Measurements from ENCODE around the gene DPAGT1. TPM values are rescaled to one million over a fixed set of nuclear protein-coding genes. Genes with fewer than 3 reads are reported as not detected.
A peak's percentile ranks its signal among the peaks of the same experiment; 100 is the strongest.

Gene DPAGT1
- total and polyA plus RNA-seq, 2 of the 8 experiments (the other 6 are each of a cell fraction or from before 2014, with no cell fraction given), result 59.8 to 236 TPM

DNA sequence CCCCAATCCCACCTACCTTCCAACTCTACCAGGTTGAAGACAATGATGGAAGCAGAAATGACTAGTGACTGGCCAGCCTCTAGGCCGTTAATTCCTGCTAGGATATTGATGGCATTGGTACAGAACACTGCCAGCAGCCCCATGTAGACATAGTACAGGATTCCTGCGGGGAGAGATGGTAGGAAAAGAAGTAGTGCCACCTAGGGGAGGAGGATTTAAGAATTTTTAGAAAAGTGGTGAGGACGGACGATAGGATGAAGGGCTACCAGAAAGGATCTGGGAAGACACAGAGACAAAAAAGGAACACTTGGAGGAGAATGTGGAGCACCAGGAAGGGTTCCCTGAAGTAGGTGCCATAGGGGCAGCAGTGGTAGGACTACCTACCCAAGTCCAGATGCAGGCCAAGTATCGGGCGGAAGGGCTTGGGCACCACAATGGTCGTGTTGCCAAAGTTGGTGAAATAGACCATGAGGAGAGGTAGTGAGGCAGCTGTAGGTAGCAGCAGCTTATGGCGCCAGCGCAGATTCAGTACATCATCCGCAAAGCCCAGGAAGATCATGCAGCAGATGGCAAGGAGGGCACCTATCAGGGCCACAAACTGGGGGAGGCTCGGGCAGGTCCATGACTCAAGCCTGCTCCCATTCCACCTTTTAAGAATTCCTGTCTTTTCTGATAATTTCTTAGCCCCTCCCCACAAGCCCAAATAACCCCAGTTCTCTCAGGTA lies 1.2 kb downstream of the DPAGT1 start:
- no peak overlapping the region for H3K14ac ChIP-seq (ENCODE audit: insufficient read length)

More for the DNA sequence above, 1.2 kb downstream of the DPAGT1 start:
- H3K4me3 ChIP-seq (ENCODE audit: extremely low read depth in 1 of 4, insufficient read depth in 2 of 4, low read depth in 3 of 4, low read length in 4 of 4), result peak overlapping the region; percentile 66 to 97 (median 90)
- no peak overlapping the region for H2BK120ac ChIP-seq (replicated peaks; ENCODE audit: low read depth, low read length)
- H3K4ac ChIP-seq (replicated peaks; ENCODE audit: insufficient read length, low read depth, low read length), result peak overlapping the region; percentile 45
- no peak overlapping the region for H4K91ac ChIP-seq (replicated peaks; ENCODE audit: insufficient read length, low read length)
- peaks cover 7% of the 10 kb centered on the region for H3K79me1 ChIP-seq (ENCODE audit: low read depth, low read length)
- H3K27me3 ChIP-seq (replicated peaks in 1 of 4; ENCODE audit: control insufficient read depth in 3 of 4, extremely low read depth in 1 of 4, insufficient read depth in 3 of 4, low read length in 3 of 4), result no peaks in the 10 kb centered on the region
- peak overlapping the region; percentile 99 for H2AK5ac ChIP-seq (ENCODE audit: low read depth, low read length)
- H3K4me2 ChIP-seq (ENCODE audit: insufficient read depth in 1 of 2, low read depth in 2 of 2, low read length in 2 of 2), result peak overlapping the region; percentile 92 to 98
- H3K23ac ChIP-seq (ENCODE audit: insufficient read length), result no peak overlapping the region
- H4K5ac ChIP-seq (ENCODE audit: insufficient read length, low read depth, low read length), result no peak overlapping the region
- peaks cover 5 to 24% (median 16%) of the 10 kb centered on the region in 4 experiments; a peak in 6 of 8 replicates for H3K36me3 ChIP-seq (ENCODE audit: control insufficient read depth in 2 of 4, insufficient read depth in 4 of 4, low read length in 3 of 4)
- H3K18ac ChIP-seq (ENCODE audit: extremely low read depth, low read length), result 0 out of 2 replicates have a peak overlapping the region, but pooled peaks have one; percentile 43
- H2BK15ac ChIP-seq (ENCODE audit: low read length), result peak overlapping the region; percentile 95; the same call in 1 of the 2 replicates
- H4K20me1 ChIP-seq (replicated peaks in 1 of 2; ENCODE audit: control insufficient read depth in 1 of 2, insufficient read depth in 2 of 2, low read length in 2 of 2), result peaks cover 0 to 2% of the 10 kb centered on the region in 2 experiments
- peaks cover 0 to 12% of the 10 kb centered on the region in 2 experiments; a peak in 2 of 4 replicates for H3K79me2 ChIP-seq (ENCODE audit: control insufficient read depth in 1 of 2, insufficient read depth in 2 of 2, low read length in 2 of 2)
- no peaks in the 10 kb centered on the region for H3K9me3 ChIP-seq (ENCODE audit: insufficient read depth in 2 of 2, low read depth in 1 of 2, low read length in 1 of 2)
- CTCF ChIA-PET (ENCODE audit: partially characterized antibody), result interaction anchor here (0.7 to 2.8 kb wide), 12 partner anchors 9 to 309 kb away, joined by 3 to 11 read pairs (median 4); no protein-coding TSS in a partner anchor
- TF ChIP-seq, protein P1, sequence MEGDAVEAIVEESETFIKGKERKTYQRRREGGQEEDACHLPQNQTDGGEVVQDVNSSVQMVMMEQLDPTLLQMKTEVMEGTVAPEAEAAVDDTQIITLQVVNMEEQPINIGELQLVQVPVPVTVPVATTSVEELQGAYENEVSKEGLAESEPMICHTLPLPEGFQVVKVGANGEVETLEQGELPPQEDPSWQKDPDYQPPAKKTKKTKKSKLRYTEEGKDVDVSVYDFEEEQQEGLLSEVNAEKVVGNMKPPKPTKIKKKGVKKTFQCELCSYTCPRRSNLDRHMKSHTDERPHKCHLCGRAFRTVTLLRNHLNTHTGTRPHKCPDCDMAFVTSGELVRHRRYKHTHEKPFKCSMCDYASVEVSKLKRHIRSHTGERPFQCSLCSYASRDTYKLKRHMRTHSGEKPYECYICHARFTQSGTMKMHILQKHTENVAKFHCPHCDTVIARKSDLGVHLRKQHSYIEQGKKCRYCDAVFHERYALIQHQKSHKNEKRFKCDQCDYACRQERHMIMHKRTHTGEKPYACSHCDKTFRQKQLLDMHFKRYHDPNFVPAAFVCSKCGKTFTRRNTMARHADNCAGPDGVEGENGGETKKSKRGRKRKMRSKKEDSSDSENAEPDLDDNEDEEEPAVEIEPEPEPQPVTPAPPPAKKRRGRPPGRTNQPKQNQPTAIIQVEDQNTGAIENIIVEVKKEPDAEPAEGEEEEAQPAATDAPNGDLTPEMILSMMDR (IDR thresholded peaks at IDR 0.05; ENCODE audit: control extremely low read depth in 1 of 3, insufficient read depth in 1 of 3, low read depth in 1 of 3, low read length in 3 of 3), result peak in 2 of 3 experiments; percentile 36 to 50; a peak in 3 of 4 replicates
- peak; percentile 41 to 47; a peak in 2 of 4 replicates for TF ChIP-seq RAD21 (IDR thresholded peaks at IDR 0.05 in 1 of 2, conservative IDR thresholded peaks at IDR 0.05 in 1 of 2; ENCODE audit: low read depth in 2 of 2, low read length in 2 of 2)
- TF ChIP-seq EP300 (IDR thresholded peaks at IDR 0.05; ENCODE audit: borderline replicate concordance in 1 of 2, low read depth in 2 of 2, low read length in 2 of 2), result no peak
- H2BK5ac ChIP-seq (ENCODE audit: low read depth, low read length), result peak overlapping the region; percentile 78
- DNase-seq (ENCODE audit: low read depth in 1 of 2, low spot score in 2 of 2) (no peak), FAIRE-seq (no peak)
- H3K9ac ChIP-seq (replicated peaks in 1 of 4; ENCODE audit: extremely low read depth in 1 of 4, low read depth in 3 of 4, low read length in 3 of 4), result peak overlapping the region in 3 of 4 experiments; percentile 25 to 92 (median 90); a peak in 5 of 7 replicates
- 53% methylated on average over 11 of the region's 11 CpGs; no CpG with 5 or more reads in 1 of the 2 experiments for WGBS, 2 experiments (ENCODE audit: extremely low coverage in 1 of 2, insufficient coverage in 1 of 2, insufficient read length in 1 of 2, insufficient replicate concordance in 2 of 2, low coverage in 1 of 2, low lambda C conversion rate in 2 of 2, missing lambda C conversion rate in 1 of 2)
- no peak overlapping the region; the same call in 1 of the 2 replicates for H4K8ac ChIP-seq (ENCODE audit: extremely low read depth, insufficient read depth, low read length)
- no peak overlapping the region for H3K27ac ChIP-seq (ENCODE audit: low read depth, low read length)
- peaks cover 17% of the 10 kb centered on the region for H3K23me2 ChIP-seq (ENCODE audit: low read depth, low read length)
- H2BK12ac ChIP-seq (ENCODE audit: low read depth, low read length), result peak overlapping the region; percentile 87; the same call in 1 of the 2 replicates
- peaks cover 3 to 11% (median 5%) of the 10 kb centered on the region in 4 experiments; a peak in 6 of 7 replicates for H3K4me1 ChIP-seq (replicated peaks in 1 of 4; ENCODE audit: control insufficient read depth in 3 of 4, insufficient read depth in 4 of 4, low read length in 3 of 4)
- H2AFZ ChIP-seq (ENCODE audit: low read length), result no peak overlapping the region
- POLR2A ChIA-PET (ENCODE audit: partially characterized antibody), result interaction anchor here (8.6 kb wide), 1 partner anchor 15 kb away, joined by 141 read pairs; the partner anchor contains the start of gene HMBS
- H2BK20ac ChIP-seq (ENCODE audit: low read length), result peak overlapping the region; percentile 90; the same call in 1 of the 2 replicates
- no peak overlapping the region for H3K56ac ChIP-seq (replicated peaks; ENCODE audit: insufficient read length, low read depth, low read length)
